Measurements from ENCODE around the gene HERC2. TPM values are rescaled to one million over a fixed set of nuclear protein-coding genes. Genes with fewer than 3 reads are reported as not detected.

Gene HERC2
- total and polyA plus RNA-seq, 4 donors, result 14.6 to 45.4 (median 26.6) TPM

GRCh38 chr15:28133281-28133680, 188.7 kb downstream of the HERC2 start:
- H3K27me3 ChIP-seq (ENCODE audit: control insufficient read depth in 4 of 4, insufficient read depth in 4 of 4, low read length in 3 of 4), result no peaks in the 10 kb centered on the region
- H3K27ac ChIP-seq (ENCODE audit: low read depth in 1 of 2, low read length in 2 of 2), result no peak overlapping the region
- no peaks in the 10 kb centered on the region for H3K4me1 ChIP-seq (ENCODE audit: control insufficient read depth in 4 of 4, insufficient read depth in 4 of 4, low read length in 3 of 4)
- H3K9ac ChIP-seq (ENCODE audit: low read depth in 1 of 2, low read length in 2 of 2), result no peak overlapping the region
- no peak overlapping the region for H3K4me3 ChIP-seq (ENCODE audit: low read depth in 1 of 3, low read length in 3 of 3)
- H3K9me3 ChIP-seq (ENCODE audit: control insufficient read depth in 4 of 4, low read length in 3 of 4), result no peaks in the 10 kb centered on the region
- DNase-seq (ENCODE audit: low spot score), result no peak
- TF ChIP-seq JUND (IDR thresholded peaks at IDR 0.05) (no peak), TAF1 (conservative IDR thresholded peaks at IDR 0.05) (no peak), HNF4G (IDR thresholded peaks at IDR 0.05) (no peak), RAD21 (IDR thresholded peaks at IDR 0.05) (no peak), REST (IDR thresholded peaks at IDR 0.05) (no peak), EGR1 (IDR thresholded peaks at IDR 0.05; ENCODE audit: low read depth in 2 of 2) (no peak), FOXA1 (IDR thresholded peaks at IDR 0.05) (no peak), YY1 (IDR thresholded peaks at IDR 0.05) (no peak), GABPA (IDR thresholded peaks at IDR 0.05 in 1 of 2, conservative IDR thresholded peaks at IDR 0.05 in 1 of 2) (no peak), SP1 (IDR thresholded peaks at IDR 0.05) (no peak)
- peaks cover 5 to 28% (median 16%) of the 10 kb centered on the region in 4 donors for H3K36me3 ChIP-seq (ENCODE audit: control insufficient read depth in 4 of 4, insufficient read depth in 3 of 4, low read depth in 1 of 4, low read length in 3 of 4)

- DNase-seq (ENCODE audit: low spot score), result no peak
- Histone ChIP-seq H3K27ac (ENCODE audit: low read depth in 1 of 2, low read length in 2 of 2) (no peak overlapping the region), H3K4me3 (ENCODE audit: low read depth in 1 of 3, low read length in 3 of 3) (no peak overlapping the region), H3K9me3 (ENCODE audit: control insufficient read depth in 4 of 4, low read length in 3 of 4) (no peaks in the 10 kb centered on the region), H3K9ac (ENCODE audit: low read depth in 1 of 2, low read length in 2 of 2) (no peak overlapping the region), H3K36me3 (ENCODE audit: control insufficient read depth in 4 of 4, insufficient read depth in 3 of 4, low read depth in 1 of 4, low read length in 3 of 4) (peaks cover 5 to 31% (median 17%) of the 10 kb centered on the region in 4 donors), H3K27me3 (ENCODE audit: control insufficient read depth in 4 of 4, insufficient read depth in 4 of 4, low read length in 3 of 4) (no peaks in the 10 kb centered on the region), H3K4me1 (ENCODE audit: control insufficient read depth in 4 of 4, insufficient read depth in 4 of 4, low read length in 3 of 4) (no peaks in the 10 kb centered on the region)
- 88% methylated on average over 21 of the region's 21 CpGs for WGBS
- no peak for TF ChIP-seq TAF1 (conservative IDR thresholded peaks at IDR 0.05)
- TF ChIP-seq EGR1 (IDR thresholded peaks at IDR 0.05; ENCODE audit: low read depth in 2 of 2), result no peak
- TF ChIP-seq REST (IDR thresholded peaks at IDR 0.05), result no peak
- no peak for TF ChIP-seq JUND (IDR thresholded peaks at IDR 0.05)
- no peak for TF ChIP-seq ZBTB33 (IDR thresholded peaks at IDR 0.05)
- no peak for TF ChIP-seq HNF4G (IDR thresholded peaks at IDR 0.05)
- TF ChIP-seq ATF3 (IDR thresholded peaks at IDR 0.05), result no peak
- TF ChIP-seq MAX (IDR thresholded peaks at IDR 0.05), result no peak
- TF ChIP-seq SP1 (IDR thresholded peaks at IDR 0.05), result no peak
- no peak for TF ChIP-seq YY1 (IDR thresholded peaks at IDR 0.05)
- no peak for TF ChIP-seq RXRA (IDR thresholded peaks at IDR 0.05)
- no peak for TF ChIP-seq RAD21 (IDR thresholded peaks at IDR 0.05)
- no peak for TF ChIP-seq NR2F2 (IDR thresholded peaks at IDR 0.05)
Measured at GRCh38 chr15:28132524-28133275, 189.3 kb downstream of the HERC2 start.
